ENCODE measurements around the gene RGL1.

- TF ChIP-seq POLR2A (IDR thresholded peaks at IDR 0.05) = no peak
- TF ChIP-seq CTCF (IDR thresholded peaks at IDR 0.05) = no peak
- TF ChIP-seq EP300 (IDR thresholded peaks at IDR 0.05; ENCODE audit: low read depth) = no peak
- no peak for TF ChIP-seq POLR2AphosphoS5 (IDR thresholded peaks at IDR 0.05)
Measured at GRCh38 chr1:183936009-183936408, 131.1 kb downstream of the RGL1 start.
